SJCRH30 (cell line): ENCODE results near the gene FIBIN. TPM values are rescaled to one million over a fixed set of nuclear protein-coding genes. Genes with fewer than 3 reads are reported as not detected.

Experiments
- DNase-seq, 2 experiments: peaks; one replicate each; pipeline ENCODE4 v3.0.0-alpha.2; 2015 to 2020
- H3K27ac ChIP-seq: fragments of 250-450 bp; sonication (Bioruptor Pico); 2 replicates; pipeline ENCODE4 v1.5.1; 2020; ENCODE audit warnings: mild to moderate bottlenecking, moderate library complexity
- H3K27me3 ChIP-seq: fragments of 250-450 bp; sonication (Bioruptor Pico); 2 replicates; pipeline ENCODE4 v1.5.1; 2020; ENCODE audit warnings: mild to moderate bottlenecking, moderate library complexity
- H3K36me3 ChIP-seq: fragments of 250-450 bp; sonication (Bioruptor Pico); 2 replicates; pipeline ENCODE4 v1.5.1; 2020; ENCODE audit warnings: mild to moderate bottlenecking, moderate library complexity
- H3K4me1 ChIP-seq: fragments of 250-450 bp; sonication (Bioruptor Pico); 2 replicates; pipeline ENCODE4 v1.5.1; 2020; ENCODE audit warnings: mild to moderate bottlenecking, moderate library complexity
- H3K4me3 ChIP-seq: fragments of 250-450 bp; sonication (Bioruptor Pico); 2 replicates; pipeline ENCODE4 v1.5.1; 2020; ENCODE audit warnings: mild to moderate bottlenecking, moderate library complexity
- H3K9me3 ChIP-seq: fragments of 250-450 bp; sonication (Bioruptor Pico); replicated peaks from 2 replicates; pipeline ENCODE4 v1.5.1; 2020; ENCODE audit warnings: mild to moderate bottlenecking, moderate library complexity
- total RNA-seq: library from RNA; depleted of rRNA; stranded (reverse); fragments of >200 nt; shearing (Covaris generic); gene quantifications from 2 replicates; pipeline ENCODE4 v1.2.3, GENCODE V29; 2014; rRNA removed

Gene FIBIN
- total RNA-seq, 1 experiment from 2014 or later, result 0.36 TPM

GRCh38 chr11:27024865-27025264, 31.0 kb downstream of the FIBIN start:
- Histone ChIP-seq H3K9me3 (no peaks in the 10 kb centered on the region), H3K27me3 (no peaks in the 10 kb centered on the region), H3K4me3 (no peak overlapping the region), H3K4me1 (no peaks in the 10 kb centered on the region), H3K36me3 (no peaks in the 10 kb centered on the region), H3K27ac (no peak overlapping the region)
- no peak for DNase-seq

GRCh38 chr11:27025312-27025955, 31.5 kb downstream of the FIBIN start:
- Histone ChIP-seq H3K36me3 (no peaks in the 10 kb centered on the region), H3K4me1 (no peaks in the 10 kb centered on the region), H3K4me3 (no peak overlapping the region), H3K27ac (no peak overlapping the region), H3K9me3 (no peaks in the 10 kb centered on the region), H3K27me3 (no peaks in the 10 kb centered on the region)
- no peak for DNase-seq

GRCh38 chr11:27025957-27026733, 32.2 kb downstream of the FIBIN start:
- H3K36me3 ChIP-seq, result no peaks in the 10 kb centered on the region
- no peak for DNase-seq
- H3K4me1 ChIP-seq, result no peaks in the 10 kb centered on the region
- no peak overlapping the region for H3K4me3 ChIP-seq
- H3K27me3 ChIP-seq, result no peaks in the 10 kb centered on the region
- H3K27ac ChIP-seq, result no peak overlapping the region
- H3K9me3 ChIP-seq, result no peaks in the 10 kb centered on the region

GRCh38 chr11:27028561-27028965, 34.7 kb downstream of the FIBIN start:
- Histone ChIP-seq H3K27ac (no peak overlapping the region), H3K27me3 (no peaks in the 10 kb centered on the region), H3K4me3 (no peak overlapping the region), H3K36me3 (no peaks in the 10 kb centered on the region), H3K9me3 (no peaks in the 10 kb centered on the region), H3K4me1 (no peaks in the 10 kb centered on the region)
- DNase-seq, result no peak

DNA sequence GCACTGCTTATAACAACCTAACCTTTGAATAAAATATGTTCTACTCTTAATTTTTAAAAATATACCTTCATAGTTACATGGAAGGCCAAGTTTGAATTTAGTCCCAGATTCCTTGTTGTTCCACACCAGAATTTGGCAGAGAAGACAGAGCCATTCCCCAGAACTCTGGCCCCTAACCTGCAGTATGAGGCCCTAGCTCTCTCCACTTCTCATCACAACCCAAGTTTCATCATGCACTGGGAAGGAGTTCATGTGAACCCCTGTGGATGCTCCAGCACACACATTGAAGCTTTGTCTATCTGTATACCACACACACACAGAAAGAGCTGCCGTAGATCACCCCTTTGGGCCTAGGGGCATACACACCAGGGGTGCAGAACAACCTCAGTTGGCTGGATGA, 36.1 kb downstream of the FIBIN start:
- Histone ChIP-seq H3K4me1 (no peaks in the 10 kb centered on the region), H3K9me3 (no peaks in the 10 kb centered on the region), H3K27me3 (no peaks in the 10 kb centered on the region), H3K4me3 (no peak overlapping the region), H3K27ac (no peak overlapping the region), H3K36me3 (no peaks in the 10 kb centered on the region)
- no peak for DNase-seq

DNA sequence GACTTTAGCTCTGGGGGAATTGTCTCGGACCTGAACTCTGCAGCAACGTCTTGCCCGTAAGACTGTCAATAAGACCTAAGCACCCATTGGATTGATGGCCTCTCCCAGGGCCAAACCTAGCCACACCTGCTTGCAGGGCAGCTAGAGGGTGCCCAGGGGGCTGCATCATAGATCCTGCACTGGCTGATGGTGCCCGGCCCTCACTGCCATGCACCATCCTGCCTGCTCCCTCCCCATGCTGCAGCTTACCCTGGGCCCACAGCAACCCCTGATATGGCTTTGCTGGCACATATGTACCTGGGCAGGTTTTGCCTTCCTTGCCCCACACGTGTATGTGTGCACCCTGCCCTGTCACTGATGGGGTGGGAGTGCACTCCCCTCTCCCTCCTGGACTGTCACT, 37.8 kb downstream of the FIBIN start:
- Histone ChIP-seq H3K9me3 (no peaks in the 10 kb centered on the region), H3K4me3 (no peak overlapping the region), H3K4me1 (no peaks in the 10 kb centered on the region), H3K36me3 (no peaks in the 10 kb centered on the region), H3K27me3 (no peaks in the 10 kb centered on the region), H3K27ac (no peak overlapping the region)
- no peak for DNase-seq

GRCh38 chr11:27039873-27040272, 46.0 kb downstream of the FIBIN start:
- DNase-seq, result no peak
- H3K9me3 ChIP-seq, result no peaks in the 10 kb centered on the region

GRCh38 chr11:27040302-27041115, 46.6 kb downstream of the FIBIN start, which contains the start of gene BBOX1:
Gene BBOX1, plus strand, starts transcription at chr11:27040815. Its CDS starts 14,616 bp downstream, at chr11:27055431.
- H3K27me3 ChIP-seq, result no peaks in the 10 kb centered on the region
- no peak within 1 kb of the TSS for H3K27ac ChIP-seq
- no peaks in the 10 kb centered on the region for H3K9me3 ChIP-seq
- no peaks in the 10 kb centered on the region for H3K36me3 ChIP-seq
- no peak within 1 kb of the TSS for H3K4me3 ChIP-seq
- no peak for DNase-seq
- no peaks in the 10 kb centered on the region for H3K4me1 ChIP-seq

More at GRCh38 chr11:27039873-27040272, 46.0 kb downstream of the FIBIN start:
- Histone ChIP-seq H3K4me1 (no peaks in the 10 kb centered on the region), H3K4me3 (no peak overlapping the region), H3K27ac (no peak overlapping the region), H3K27me3 (no peaks in the 10 kb centered on the region), H3K36me3 (no peaks in the 10 kb centered on the region)

DNA sequence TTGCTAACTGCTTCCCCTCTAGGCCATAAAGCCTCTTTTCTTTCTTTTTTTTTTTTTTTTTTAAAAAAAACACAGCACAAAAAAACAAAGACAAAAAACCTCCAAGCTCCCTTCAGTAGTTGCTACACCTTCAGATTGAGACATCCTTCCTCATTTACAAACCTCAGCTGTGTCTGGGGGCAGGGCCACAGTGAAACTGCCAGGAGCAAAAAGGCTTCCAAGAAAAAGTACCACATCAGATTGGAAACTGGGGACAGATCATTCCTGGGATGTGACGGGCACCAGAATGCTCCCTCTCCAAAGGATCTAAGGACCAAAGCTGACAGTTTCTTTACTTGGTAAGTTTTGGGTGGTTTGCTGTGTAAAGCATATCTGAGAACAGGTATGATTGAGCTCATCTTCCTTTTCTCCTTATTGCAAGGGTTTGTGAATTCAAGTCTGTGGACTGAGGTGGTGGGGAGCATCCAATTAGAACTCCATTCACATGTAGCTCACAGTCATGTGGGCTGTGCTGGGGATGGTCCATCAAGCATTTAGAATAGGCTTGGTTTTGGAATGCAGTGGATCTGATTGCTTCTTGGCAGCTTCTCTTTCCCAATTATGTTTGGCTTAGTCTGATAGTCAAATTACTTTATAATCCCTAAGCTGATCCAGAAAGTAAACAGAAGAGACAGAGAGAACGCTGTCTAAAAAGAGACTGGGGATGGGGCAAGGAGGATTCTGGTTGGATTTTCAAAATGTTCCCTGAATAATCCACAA, 47.4 kb downstream of the FIBIN start:
- no peak for DNase-seq
- Histone ChIP-seq H3K4me3 (no peak overlapping the region), H3K27ac (no peak overlapping the region), H3K27me3 (no peaks in the 10 kb centered on the region), H3K36me3 (no peaks in the 10 kb centered on the region), H3K9me3 (no peaks in the 10 kb centered on the region), H3K4me1 (no peaks in the 10 kb centered on the region)

Other genes with a start within 250 kb of the FIBIN start
- gene BBOX1, start 46.7 kb downstream of the FIBIN start, total RNA-seq, result not detected in 2 replicates